ENCODE measurements around the gene JPH4. TPM values are rescaled to one million over a fixed set of nuclear protein-coding genes. Genes with fewer than 3 reads are reported as not detected.

JPH4 gene
- total RNA-seq, 4 donors from 2014 or later = 0.30 to 0.60 (median 0.30) TPM; not detected in 1

- no peaks in the 10 kb centered on the region for H3K9me3 ChIP-seq
- H3K27ac ChIP-seq = no peak overlapping the region
- no peaks in the 10 kb centered on the region for H3K27me3 ChIP-seq
- no peak for DNase-seq (ENCODE audit: low spot score in 2 of 2)
- no peaks in the 10 kb centered on the region for H3K36me3 ChIP-seq
- WGBS = 80% methylated on average over 4 of the region's 4 CpGs
- no peak overlapping the region for H3K4me3 ChIP-seq
- H3K4me1 ChIP-seq = peaks cover 6% of the 10 kb centered on the region
- no peak for TF ChIP-seq POLR2AphosphoS5 (IDR thresholded peaks at IDR 0.05)
- no peak for TF ChIP-seq EP300 (IDR thresholded peaks at IDR 0.05)
- no peak for TF ChIP-seq POLR2A (IDR thresholded peaks at IDR 0.05)
- TF ChIP-seq CTCF (IDR thresholded peaks at IDR 0.05) = no peak
Measured at GRCh38 chr14:23540141-23540469, 38.5 kb downstream of the JPH4 start.

GRCh38 chr14:23539248-23540140, 39.1 kb downstream of the JPH4 start:
- DNase-seq (ENCODE audit: low spot score in 2 of 2) = no peak
- no peak overlapping the region for H3K27ac ChIP-seq
- WGBS = 34% methylated on average over 10 of the region's 10 CpGs

GRCh38 chr14:23538785-23539184, 39.8 kb downstream of the JPH4 start:
- H3K9me3 ChIP-seq = no peaks in the 10 kb centered on the region
- no peaks in the 10 kb centered on the region for H3K27me3 ChIP-seq
- WGBS = 38% methylated on average over 7 of the region's 7 CpGs
- H3K27ac ChIP-seq = no peak overlapping the region
- no peaks in the 10 kb centered on the region for H3K36me3 ChIP-seq
- TF ChIP-seq POLR2A (IDR thresholded peaks at IDR 0.05) = no peak
- no peak for TF ChIP-seq EP300 (IDR thresholded peaks at IDR 0.05)
- no peak for TF ChIP-seq POLR2AphosphoS5 (IDR thresholded peaks at IDR 0.05)
- no peak for TF ChIP-seq CTCF (IDR thresholded peaks at IDR 0.05)
- peaks cover 2% of the 10 kb centered on the region for H3K4me1 ChIP-seq
- no peak for DNase-seq (ENCODE audit: low spot score in 2 of 2)
- H3K4me3 ChIP-seq = no peak overlapping the region

More at GRCh38 chr14:23539248-23540140, 39.1 kb downstream of the JPH4 start:
- Histone ChIP-seq H3K36me3 (no peaks in the 10 kb centered on the region), H3K9me3 (no peaks in the 10 kb centered on the region), H3K4me3 (no peak overlapping the region), H3K27me3 (no peaks in the 10 kb centered on the region), H3K4me1 (peaks cover 3% of the 10 kb centered on the region)
- TF ChIP-seq EP300 (IDR thresholded peaks at IDR 0.05) (no peak), POLR2AphosphoS5 (IDR thresholded peaks at IDR 0.05) (no peak), CTCF (IDR thresholded peaks at IDR 0.05) (peak in 1 of 2 donors; percentile 70), POLR2A (IDR thresholded peaks at IDR 0.05) (no peak)

- H3K9me3 ChIP-seq = no peaks in the 10 kb centered on the region
- 55% methylated on average over 10 of the region's 10 CpGs for WGBS
- no peak for DNase-seq (ENCODE audit: low spot score in 2 of 2)
- no peak overlapping the region for H3K27ac ChIP-seq
- no peaks in the 10 kb centered on the region for H3K36me3 ChIP-seq
- H3K4me1 ChIP-seq = peaks cover 2% of the 10 kb centered on the region
- H3K4me3 ChIP-seq = no peak overlapping the region
- H3K27me3 ChIP-seq = no peaks in the 10 kb centered on the region
- TF ChIP-seq POLR2A (IDR thresholded peaks at IDR 0.05) (no peak), POLR2AphosphoS5 (IDR thresholded peaks at IDR 0.05) (no peak), EP300 (IDR thresholded peaks at IDR 0.05) (no peak), CTCF (IDR thresholded peaks at IDR 0.05) (no peak)
Measured at GRCh38 chr14:23538050-23538718, 40.4 kb downstream of the JPH4 start.
